ENCODE data around the gene KRT15.
"Not testable (repeated sequence)": the region's sequence is repeated elsewhere in the genome, so short reads cannot be mapped to it uniquely, and the experiment has no call there.

Gene KRT15

DNA sequence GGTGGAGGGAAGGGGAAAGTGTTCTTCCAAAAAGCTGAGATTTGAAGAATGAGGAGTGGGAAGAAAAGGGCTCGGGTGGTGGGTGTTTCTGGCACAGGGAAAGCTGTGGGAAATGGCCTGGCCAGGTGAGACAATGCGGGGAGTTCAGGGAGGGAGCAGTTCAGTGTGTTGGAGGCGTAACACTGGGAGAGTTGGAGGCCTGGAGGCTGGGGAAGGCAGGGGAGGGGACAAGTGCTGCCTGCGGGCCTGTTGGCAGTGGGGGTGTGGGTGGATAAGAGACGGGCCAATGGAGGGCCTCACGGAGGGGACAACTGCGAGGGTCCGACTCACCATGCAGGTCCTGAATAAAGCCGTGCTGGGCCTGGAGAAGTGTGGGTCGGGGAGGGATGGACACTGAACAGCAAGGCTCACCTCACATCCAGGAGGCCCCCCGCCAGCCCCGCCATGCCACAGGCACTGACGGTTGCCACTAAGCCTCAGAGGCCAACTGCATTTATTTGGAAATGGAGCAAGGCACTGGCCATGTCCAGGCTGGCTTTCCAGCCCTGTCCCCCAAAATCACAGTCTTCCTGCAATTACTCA lies 27.2 kb upstream of the KRT15 start:
- no peak overlapping the region for H3K4me3 ChIP-seq (replicated peaks in 1 of 2; ENCODE audit: low read depth in 2 of 2, low read length in 2 of 2)
- no peak for TF ChIP-seq CTCF (IDR thresholded peaks at IDR 0.05; ENCODE audit: low read depth, low read length)
- DNase-seq (ENCODE audit: low read depth in 2 of 2) = no peak

DNA sequence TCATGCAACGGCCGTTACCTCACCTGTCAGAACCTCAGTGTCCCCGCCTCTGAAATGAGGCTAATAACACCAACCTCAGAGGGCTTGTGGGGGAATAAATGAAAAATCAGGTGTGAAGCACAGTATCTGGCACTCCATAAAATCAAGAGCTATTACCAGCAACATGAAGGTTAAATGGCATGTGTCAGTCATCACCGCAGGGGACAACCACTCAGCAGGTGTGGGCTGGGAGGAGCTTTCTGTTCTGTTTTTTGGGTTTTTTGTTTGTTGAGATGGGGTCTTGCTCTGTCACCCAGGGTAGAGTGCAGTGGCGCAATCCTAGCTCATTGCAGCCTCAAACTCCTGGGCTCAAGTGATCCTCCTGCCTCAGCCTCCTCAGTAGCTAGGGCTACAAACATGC lies 26.2 kb upstream of the KRT15 start:
- TF ChIP-seq CTCF (IDR thresholded peaks at IDR 0.05; ENCODE audit: low read depth, low read length) = no peak

DNA sequence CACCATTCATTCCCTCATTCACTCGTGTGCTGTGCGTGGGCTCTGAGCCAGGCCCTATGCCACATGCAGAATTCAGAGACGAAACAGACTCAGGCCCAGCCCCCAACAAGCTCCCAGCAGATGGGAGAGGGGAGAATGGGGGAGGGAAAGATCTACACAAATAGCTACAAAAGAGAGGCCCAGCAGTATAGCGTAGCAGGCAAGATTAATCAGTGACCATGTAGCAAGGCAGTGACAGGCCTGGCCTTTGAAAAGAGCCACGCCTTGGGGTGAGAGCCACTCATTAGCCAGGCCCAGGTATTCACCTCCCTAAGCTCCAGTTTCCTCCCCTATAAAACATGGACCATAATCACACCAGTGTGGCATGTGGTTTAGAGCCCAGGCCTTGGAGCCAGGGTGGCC lies 25.8 kb upstream of the KRT15 start:
- TF ChIP-seq CTCF (IDR thresholded peaks at IDR 0.05; ENCODE audit: low read depth, low read length) = no peak

More for the DNA sequence above, 26.2 kb upstream of the KRT15 start:
- H3K4me3 ChIP-seq (replicated peaks in 1 of 2; ENCODE audit: low read depth in 2 of 2, low read length in 2 of 2) = no peak overlapping the region
- DNase-seq (ENCODE audit: low read depth in 2 of 2) = no peak

GRCh38 chr17:41542786-41543185 lies 24.1 kb upstream of the KRT15 start:
- DNase-seq (ENCODE audit: low read depth in 2 of 2); H3K4me3 ChIP-seq (replicated peaks in 1 of 2; ENCODE audit: low read depth in 2 of 2, low read length in 2 of 2): not testable (repeated sequence)

More for the DNA sequence above, 25.8 kb upstream of the KRT15 start:
- H3K4me3 ChIP-seq (replicated peaks in 1 of 2; ENCODE audit: low read depth in 2 of 2, low read length in 2 of 2) = no peak overlapping the region
- peak in 1 of 2 donors; percentile 49 for DNase-seq (ENCODE audit: low read depth in 2 of 2)

GRCh38 chr17:41542357-41542756 lies 23.7 kb upstream of the KRT15 start:
- no peak for DNase-seq (ENCODE audit: low read depth in 2 of 2)
- TF ChIP-seq CTCF (IDR thresholded peaks at IDR 0.05; ENCODE audit: low read depth, low read length) = no peak
- no peak overlapping the region for H3K4me3 ChIP-seq (replicated peaks in 1 of 2; ENCODE audit: low read depth in 2 of 2, low read length in 2 of 2)

DNA sequence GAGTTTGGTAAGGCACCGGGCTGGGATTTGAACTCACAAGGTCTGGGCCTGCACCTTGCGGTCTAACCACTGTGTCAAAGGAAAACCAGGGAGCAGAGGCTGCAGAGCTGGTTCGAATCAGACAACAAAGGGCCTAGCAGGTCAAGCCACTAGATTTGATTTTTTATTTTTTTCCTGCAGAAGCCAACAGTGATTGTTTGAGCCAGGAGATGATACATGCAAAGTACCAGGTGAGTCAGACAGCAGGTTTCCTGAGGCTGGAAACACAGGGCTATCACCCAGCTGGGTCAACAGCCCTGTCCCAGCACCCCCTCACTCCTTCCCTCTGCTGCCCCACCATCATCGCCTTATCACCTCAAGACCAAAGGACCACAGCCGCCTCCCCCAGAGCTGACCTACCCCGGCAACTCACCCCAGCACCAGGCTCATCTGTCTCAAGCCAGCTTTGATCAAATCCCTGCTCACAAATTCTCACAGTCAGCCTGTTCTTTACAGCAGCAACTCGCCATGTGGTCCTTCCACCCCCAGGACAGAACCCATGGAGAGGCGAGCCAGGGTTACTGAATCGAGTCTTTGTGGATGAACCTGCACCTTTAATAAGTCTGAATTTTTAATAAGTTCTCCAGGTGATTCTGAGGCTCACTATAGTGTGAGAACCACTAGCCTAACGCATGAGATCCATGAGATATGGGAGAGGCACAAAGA lies 22.4 kb upstream of the KRT15 start:
- no peak for TF ChIP-seq CTCF (IDR thresholded peaks at IDR 0.05; ENCODE audit: low read depth, low read length)

DNA sequence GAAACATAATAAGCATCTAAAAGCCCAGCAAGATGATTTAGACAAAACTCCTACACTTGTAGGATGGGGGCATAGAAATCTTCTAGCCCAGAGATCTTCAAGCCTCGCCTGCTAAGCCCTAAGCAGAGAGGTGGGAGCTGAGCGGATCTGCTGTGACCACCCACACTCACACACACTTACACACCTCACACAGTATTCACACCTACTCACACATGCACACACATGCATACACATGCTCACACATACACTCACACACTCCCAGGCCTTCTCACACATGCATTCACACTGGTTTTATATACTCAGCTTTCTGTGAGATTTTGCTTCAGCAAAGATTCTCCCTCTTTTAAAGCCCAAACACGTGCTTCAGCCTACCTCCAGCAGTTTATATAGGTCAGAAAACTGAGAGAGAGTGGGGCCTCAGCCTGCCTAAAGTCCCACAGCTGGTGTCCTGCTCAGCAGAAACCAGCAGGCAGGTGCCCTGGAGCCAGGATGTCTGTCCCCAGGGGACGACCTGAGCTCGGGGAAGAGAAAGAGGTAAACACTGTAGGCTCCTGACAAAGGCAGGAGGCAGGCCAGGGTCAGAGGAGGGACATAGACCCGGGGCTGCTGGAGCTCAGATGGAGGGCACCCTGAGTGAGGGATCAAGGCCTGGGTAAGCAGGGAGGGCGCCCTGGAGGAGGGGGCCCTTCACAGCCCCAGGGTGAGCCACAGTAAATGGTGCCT lies 21.4 kb upstream of the KRT15 start:
- TF ChIP-seq CTCF (IDR thresholded peaks at IDR 0.05; ENCODE audit: low read depth, low read length) = no peak
- no peak for DNase-seq (ENCODE audit: low read depth in 2 of 2)
- no peak overlapping the region for H3K4me3 ChIP-seq (replicated peaks in 1 of 2; ENCODE audit: low read depth in 2 of 2, low read length in 2 of 2)

More for the DNA sequence above, 22.4 kb upstream of the KRT15 start:
- no peak overlapping the region for H3K4me3 ChIP-seq (replicated peaks in 1 of 2; ENCODE audit: low read depth in 2 of 2, low read length in 2 of 2)
- DNase-seq (ENCODE audit: low read depth in 2 of 2) = no peak
